ENCODE measurements around the gene DMXL1.

Gene DMXL1

DNA sequence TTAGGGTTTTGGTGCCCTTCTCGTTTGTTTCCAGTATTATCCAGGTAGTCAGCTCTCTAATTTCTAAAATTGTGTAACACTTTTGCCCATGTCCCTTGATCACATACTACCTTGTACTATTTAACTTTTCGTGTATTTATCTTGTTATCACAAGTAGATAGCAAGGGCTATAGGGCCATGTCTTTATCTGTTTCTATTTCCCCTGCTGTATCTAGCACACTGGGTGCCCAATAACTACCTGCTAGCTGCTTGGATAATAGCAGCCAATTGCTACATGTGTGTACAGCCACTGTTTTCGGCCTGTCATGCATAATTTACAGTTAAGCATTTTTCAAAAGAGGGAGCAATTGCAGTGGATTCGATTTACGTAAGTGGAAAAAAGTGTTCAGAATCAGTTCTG, 220.2 kb downstream of the DMXL1 start:
- DNase-seq, result no peak

DNA sequence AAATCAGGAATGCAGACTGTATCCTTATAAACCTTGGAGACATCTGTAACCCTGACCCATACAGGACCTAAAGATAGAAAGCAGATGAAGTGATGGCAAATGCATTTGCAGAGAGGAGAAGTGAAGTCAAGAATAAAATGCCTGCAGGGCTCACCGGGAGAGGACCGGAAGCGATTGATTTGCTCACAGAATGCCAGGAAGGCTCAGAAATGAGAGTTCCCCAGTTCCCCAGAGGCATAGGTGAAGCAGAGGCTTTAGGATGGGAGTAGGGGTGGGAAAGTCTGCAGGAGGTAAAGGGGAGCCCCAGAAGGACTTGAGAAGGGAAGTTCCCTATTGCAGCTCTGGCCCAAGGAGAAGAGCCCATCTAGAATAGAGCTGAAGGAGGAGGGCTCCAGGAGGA, 221.0 kb downstream of the DMXL1 start:
- no peak for DNase-seq

DNA sequence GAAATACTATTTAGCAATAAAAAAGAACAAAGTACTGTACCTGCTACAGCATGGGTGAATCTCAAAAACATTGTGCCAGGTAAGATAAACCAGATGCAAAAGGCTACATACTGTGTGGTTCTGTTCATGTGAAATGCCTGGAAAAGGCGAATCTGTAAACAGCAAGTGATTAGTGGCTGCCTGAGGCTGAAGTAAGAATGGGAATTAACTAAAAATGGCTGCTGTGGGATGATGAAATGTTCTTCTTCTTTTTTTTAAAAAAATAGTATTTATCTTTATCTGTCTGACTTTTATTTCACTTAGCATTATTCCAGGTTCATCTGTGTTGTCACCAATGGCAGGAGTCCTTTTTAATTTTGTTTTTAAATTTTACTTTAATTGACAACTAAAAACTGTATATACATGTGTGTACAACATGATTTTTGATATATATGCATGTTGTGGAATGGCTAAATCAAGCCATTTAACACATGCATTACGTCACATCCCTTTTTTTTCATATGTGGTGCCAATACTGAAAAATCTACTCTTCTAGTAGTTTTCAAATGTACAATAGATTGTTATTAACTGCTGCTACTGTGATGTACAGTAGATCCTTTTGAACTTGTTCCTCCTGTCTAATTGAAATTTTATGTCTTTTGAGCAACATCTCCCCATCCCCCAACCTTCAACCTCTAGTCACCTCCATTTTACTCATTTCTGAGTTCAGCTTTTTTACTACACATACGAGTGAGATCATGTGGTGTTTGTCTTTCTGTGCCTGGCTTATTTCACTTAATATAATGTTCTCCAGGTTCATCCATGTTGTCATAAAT, 222.0 kb downstream of the DMXL1 start:
- DNase-seq, result no peak

DNA sequence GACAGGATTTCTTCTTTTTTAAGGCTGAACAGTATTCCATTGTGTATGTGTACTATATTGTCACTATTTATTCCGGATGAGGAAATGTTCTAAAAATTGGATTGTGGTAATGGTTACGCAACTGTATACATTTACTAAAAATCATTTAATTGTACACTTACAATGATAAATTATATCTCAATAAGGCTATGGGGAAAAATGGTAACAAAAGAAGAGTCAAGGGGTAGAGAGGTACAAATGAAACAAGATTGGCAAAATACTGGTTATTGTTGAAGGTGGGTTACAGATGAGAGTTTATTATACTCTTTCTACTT, 222.6 kb downstream of the DMXL1 start:
- no peak for DNase-seq
